NCI-H226 (cell line): Measurements from ENCODE around the gene GGA1.
A peak's percentile ranks its signal among the peaks of the same experiment; 100 is the strongest.

Source experiments
- DNase-seq: peaks from one replicate; pipeline ENCODE4 v3.0.0-alpha.2; 2015

GGA1 gene

DNA sequence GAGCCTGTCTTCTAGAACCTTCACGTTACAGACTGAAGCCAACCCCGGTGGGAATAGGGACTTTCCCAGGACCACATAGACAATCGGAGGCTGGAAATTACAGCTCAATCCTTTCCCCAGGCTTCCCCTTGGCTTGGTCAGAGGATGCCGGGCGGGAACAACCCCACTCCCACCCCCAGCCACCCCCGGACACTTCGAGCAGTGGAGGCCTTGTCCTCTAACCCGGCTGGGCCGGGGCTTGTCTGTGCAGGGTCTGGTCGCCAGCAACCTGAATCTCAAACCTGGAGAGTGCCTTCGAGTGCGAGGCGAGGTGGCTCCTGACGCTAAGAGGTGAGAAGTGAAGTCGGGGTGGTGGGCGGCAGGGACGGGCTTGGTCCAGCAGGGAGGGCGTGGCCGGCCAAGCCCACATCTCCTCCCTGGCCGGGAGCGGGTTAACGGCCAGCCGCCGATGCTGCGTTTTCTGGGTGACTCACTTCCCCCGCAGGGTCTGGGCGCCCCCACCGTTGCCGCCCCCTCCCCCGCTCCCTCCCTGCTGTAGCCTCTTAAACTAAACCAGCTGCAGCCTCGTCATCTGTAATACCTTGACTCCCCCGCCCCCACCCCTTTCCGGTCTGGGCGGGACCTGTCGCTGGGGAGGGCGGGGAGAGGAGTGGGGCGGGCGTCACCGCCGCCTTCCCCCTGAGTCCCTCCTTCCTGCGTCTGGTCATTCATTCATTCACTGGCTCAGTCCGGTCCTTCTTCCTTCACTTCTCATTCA lies 68.3 kb downstream of the GGA1 start:
- peak; percentile 77 for DNase-seq

GRCh38 chr22:37677493-37677974 lies 68.9 kb downstream of the GGA1 start:
- no peak for DNase-seq

- no peak for DNase-seq
Measured at GRCh38 chr22:37678372-37678771, 69.7 kb downstream of the GGA1 start.

- no peak for DNase-seq
Measured at GRCh38 chr22:37679670-37680069, 71.0 kb downstream of the GGA1 start.

DNA sequence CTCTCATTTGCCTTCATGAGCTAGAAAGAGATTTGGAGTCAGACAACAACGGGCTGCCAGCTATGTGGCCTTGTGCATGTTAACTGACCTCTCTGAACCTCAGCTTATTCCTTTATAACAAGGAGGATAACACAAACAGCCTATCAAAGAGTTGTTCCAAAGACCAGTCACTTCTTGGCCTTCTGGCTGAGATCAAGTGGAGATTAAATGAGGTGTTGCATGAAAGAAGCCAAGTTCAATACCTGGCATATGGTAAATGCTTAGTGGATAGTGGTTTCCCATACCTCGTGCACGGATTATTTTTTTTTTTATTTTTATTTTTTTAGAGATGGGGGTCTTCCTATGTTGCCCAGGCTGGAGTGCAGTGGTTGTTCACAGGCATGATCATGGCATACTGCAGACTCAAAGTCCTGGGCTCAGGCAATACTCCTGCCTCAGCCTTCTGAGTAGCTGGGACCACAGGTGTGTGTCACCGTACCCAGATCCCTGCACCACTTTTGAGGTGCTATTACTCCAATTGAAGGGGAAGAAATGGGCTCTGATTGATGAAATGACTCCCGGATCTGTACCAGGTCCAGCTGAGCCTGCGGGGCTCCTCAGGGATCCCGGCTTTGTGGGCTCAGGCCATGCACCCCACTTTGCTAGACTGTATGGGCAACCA lies 71.7 kb downstream of the GGA1 start:
- no peak for DNase-seq

GRCh38 chr22:37681001-37681424 lies 72.4 kb downstream of the GGA1 start:
- DNase-seq = peak; percentile 17

DNA sequence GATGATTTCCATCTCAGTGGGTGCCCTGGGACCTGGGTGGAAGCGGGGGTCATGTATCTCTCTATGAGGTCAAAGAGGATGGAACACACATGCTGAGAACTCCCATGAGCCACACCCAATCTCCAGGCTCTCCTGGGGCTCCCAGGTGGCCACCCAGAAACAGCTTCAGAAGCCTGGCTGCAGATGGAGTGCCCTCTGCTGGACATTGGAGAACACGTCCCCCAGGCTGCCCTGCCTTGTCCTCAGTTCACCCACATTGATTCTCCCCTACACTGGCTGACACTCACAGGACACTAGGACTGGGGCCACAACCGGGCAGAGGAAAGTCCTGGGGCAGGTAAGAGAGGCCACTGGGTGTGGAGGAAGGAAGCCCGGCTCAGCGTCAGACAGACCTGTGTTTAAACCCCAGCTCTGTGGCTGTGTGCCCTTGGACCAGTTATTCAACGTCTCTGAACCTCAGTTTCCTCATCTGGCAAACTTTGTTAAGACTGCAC lies 73.0 kb downstream of the GGA1 start:
- peak; percentile 23 for DNase-seq
